NCI-H510A treated with DMSO at 0.1 percent for 48 hours (cell line): Measurements from ENCODE around the gene CACNG6.
"Not testable (repeated sequence)": the region's sequence is repeated elsewhere in the genome, so short reads cannot be mapped to it uniquely, and the experiment has no call there.

Experiments used
- DNase-seq: peaks from one replicate; lab custom pipeline; 2025; lab: John Stamatoyannopoulos, UW

CACNG6 gene

DNA sequence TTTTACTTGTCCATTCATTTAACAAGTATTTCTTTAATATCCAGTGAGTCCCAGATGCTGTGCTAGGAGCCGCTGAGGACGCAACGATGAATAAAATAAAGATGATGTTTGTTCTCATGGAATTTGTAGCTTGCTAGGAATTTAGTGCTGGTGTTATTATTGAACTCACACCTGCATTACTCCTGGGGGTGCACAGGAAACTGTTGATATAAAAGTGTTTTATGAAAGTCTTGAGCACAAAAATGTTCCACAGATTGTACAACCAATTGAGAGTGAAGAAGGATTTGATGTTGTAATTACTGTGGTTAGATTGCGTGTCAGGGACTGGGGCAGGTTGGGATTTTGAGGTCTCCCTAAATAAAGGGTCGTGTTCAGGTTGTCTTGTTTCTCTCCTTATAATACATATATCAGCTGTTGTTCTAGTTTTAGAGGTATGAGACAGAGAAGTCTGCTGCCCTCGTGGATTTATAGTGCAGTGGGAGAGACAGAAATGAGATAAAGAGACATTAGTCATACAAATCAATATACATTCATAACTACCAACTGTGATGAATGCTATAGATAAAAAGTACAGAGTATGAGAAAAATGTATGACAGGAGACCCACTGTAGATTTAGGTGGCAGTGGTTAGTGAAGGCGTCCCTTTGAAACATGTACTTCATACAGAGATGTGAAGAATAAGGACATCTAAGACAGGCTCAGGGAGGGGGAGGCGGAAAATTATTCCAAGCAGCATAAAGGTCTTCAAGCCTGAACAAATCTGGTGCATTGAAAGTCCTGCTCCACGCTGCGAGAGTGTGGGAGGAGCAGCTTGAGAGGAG is 11.3 kb downstream of the CACNG6 start:
- no peak for DNase-seq

DNA sequence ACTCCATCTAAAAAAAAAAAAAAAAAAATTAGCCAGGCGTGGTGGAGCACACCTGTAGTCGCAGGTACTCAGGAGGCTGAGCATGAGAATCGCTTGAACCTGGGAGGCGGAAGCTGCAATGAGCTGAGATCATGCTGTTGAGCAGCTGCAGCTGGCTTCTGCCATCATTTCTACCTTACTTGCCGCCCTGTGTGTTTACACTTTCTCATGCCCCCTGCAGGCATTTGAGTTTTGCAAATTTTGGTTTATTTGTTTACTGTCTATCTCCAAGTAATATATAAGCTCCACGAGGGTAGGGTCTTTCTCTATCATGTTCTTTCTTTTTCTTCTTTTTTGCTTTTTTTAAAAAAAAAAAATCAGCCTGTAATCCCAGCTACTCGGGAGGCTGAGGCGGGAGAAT is 18.0 kb downstream of the CACNG6 start:
- DNase-seq: no peak

DNA sequence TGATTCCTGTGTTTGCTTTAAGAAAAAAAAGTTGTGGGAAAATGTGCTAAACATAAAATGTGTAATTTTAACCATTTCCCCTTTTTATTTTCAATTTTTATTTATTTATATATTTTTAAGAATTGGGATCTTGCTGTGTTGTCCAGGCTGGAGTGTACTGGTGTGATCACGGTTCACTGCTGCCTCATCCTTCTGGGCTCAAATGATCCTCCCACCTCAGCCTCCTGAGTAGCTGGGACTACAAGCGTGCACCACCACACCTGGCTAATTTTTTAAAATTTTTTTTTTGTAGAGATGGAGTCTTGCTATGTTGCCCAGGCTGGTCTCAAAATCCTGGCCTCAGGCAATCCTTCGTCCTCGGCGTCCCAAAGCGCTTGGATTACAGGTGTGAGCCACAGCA is 19.0 kb downstream of the CACNG6 start:
- no peak for DNase-seq

DNA sequence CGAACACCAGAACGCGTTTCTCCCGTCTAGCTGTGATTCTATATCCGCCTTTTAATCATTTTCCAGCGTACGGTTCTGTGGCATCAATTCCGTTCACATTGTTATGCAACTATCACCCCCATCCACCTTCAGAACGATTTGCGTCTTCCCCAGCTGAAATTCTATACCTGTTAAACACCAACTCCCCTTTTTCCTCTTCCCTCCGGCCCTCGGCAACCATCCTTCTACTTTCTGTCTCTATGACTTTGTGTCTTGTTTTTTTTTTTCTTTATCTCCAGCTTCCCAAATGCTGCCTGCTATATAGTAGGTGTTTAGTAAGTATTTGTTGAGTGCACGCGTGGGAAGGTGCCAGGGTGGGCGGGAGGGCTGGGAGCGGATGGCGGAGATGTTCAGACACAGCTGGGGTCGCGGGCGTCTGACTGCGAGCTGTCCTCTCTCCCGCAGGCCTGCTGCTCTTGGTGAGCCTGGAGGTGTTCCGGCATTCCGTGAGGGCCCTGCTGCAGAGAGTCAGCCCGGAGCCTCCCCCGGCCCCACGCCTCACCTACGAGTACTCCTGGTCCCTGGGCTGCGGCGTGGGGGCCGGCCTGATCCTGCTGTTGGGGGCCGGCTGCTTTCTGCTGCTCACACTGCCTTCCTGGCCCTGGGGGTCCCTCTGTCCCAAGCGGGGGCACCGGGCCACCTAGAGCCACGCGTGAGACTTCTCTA is 20.2 kb downstream of the CACNG6 start:
- DNase-seq: no peak

DNA sequence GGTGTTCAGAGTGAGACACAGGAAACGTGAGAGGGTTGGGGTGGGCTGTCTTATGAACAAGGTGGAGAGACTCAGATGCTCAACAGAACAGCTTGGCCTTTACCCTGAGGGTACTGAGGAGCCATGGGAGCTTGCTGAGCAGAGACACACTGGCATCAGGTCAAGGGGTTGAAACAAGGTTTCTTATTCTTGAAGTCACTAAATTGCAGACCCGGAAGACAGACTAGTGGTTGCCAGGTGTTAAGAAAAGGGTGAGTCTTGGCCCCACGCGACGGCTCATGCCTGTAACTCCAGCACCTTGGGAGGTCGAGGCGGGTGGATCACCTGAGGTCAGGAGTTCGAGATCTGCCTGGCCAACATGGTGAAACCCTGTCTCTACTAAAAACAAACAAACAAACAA is 22.4 kb downstream of the CACNG6 start:
- DNase-seq: no peak

DNA sequence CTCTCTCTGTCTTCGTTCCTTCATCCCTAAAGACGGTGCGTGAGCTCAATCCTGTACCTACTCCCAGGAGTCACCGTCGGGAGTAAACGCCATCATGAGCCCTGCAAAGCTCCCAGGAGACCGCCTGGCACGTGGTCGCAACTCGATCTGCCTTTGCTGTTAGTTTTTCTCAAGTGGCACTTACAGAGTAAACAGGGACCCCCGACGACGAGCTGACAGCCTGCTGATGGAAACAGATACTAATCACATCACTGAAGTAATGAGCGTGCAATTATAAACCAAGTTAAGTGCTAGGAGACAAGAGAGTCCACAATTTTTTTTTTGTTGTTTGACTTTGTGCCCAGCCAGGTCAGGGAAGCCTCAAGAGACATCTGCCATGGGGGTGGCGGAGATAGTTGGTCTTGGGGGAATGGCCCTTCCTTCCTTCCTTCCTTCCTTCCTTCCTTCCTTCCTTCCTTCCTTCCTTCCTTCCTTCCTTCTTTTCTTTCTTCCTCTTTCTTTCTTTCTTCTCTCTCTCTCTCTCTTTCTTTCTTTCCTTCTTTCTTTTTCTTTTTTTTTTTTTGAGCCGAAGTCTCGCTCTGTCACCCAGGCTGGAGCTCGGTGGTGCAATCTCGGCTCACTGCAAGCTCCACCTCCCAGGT is 23.6 kb downstream of the CACNG6 start:
- DNase-seq: no peak

DNA sequence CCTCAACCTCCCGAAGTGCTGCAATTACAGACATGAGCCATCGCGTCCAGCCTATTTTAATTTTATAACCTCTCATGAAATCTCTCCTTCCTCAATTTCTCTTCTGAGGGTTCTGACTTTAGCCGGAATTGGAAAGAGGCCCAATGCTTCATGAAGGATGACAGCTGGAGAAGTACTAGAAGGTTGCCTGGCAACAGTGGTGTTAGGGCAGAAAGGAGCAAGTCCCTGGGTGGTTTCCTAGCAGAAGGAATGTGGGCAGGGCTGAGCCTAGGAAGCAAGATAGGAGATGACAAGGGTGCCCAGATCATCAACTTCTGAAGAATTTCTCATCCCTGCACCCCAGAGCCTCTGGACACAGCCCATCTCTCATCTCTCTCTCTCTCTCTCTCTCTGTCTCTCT is 25.8 kb downstream of the CACNG6 start:
- DNase-seq: no peak

DNA sequence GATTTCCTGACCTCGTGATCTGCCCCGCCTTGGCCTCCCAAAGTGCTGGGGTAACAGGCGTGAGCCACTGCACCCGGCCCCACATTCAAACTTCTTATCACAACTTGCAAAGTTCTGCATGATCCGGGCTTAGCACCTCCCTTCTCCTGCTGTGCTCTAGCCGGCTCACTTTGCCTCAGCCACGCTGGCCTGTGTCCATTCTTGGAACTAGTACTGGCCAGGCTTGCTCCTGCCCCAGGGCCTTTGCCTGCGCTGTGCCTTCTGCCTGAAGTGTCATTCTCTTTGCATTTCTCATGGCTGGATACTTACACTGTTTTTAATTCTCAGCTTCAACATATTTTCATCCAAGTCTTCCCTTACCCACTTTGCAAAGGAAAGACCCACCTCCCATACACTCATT is 29.9 kb downstream of the CACNG6 start:
- DNase-seq: no peak

DNA sequence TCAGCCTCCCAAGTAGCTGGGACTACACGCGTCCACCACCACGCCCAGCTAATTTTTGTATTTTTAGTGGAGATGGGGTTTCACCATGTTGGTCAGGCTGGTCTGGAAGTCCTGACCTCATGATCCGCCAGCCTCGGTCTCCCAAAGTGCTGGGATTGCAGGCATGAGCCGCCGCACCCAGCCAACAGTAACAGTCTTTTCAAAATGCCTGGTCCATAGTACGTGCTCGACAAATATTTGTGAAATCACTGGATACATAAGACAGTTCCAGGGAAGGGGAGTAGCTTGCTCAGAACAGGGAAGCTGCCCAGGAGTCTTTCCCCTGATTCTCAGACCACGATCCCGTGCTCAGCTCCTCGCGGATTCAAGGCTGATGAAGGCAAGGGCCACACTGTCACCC is 30.5 kb downstream of the CACNG6 start:
- no peak for DNase-seq

DNA sequence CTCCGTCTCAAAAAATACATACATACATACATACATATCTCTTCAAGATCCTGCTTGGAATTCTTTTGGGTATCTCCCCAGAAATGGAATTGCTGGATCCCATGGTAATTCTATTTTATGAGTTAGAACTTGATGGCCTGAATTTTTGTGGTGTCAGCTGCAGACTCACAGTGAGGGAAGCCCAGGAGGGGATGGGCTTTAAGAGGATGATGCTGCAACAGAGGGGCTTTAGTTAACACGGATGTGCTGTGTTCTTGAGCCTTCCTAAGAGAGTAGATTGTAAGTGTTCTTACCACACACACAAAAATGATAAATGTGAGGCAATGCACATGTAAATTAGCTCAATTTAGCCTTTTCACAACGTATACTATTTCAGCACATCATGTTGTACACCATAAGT is 31.8 kb downstream of the CACNG6 start:
- DNase-seq: no peak

DNA sequence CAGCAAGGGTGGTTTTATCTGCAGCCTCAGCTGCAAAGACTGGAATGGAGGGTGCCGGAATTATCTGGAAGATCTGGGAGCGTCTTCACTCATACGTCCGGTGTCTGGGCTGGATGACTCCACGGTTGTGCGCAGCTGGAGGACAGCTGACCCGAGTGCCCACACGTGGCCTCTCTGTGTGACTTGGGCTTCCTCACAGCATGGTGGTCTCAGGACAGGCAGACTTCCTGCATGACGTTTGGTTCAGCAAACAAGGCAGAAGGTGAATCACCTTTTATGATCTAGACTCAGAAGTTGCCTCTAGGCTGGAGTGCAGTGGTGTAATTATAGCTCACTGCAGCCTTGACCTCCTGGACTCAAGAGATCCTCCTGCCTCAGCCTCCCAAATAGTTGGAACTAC is 33.2 kb downstream of the CACNG6 start:
- no peak for DNase-seq

DNA sequence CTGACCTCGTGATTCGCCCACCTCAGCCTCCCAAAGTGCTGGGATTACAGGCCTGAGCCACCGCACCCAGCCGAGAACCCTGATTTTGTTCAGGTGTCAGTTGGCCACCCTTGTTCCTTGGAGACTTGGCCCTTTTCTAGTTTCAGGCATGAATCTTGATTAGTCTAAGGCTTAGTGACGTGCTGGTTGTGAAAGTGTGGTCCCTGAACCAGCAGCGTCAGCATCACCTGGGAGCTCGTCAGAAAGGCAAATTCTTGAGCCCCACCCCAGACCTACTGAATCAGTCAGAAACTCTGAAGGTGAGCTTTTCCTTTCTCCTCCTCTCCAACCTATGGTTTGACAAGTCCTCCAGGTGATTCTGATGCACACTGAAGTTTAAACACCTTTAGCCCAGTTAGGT is 35.2 kb downstream of the CACNG6 start:
- DNase-seq: no peak

DNA sequence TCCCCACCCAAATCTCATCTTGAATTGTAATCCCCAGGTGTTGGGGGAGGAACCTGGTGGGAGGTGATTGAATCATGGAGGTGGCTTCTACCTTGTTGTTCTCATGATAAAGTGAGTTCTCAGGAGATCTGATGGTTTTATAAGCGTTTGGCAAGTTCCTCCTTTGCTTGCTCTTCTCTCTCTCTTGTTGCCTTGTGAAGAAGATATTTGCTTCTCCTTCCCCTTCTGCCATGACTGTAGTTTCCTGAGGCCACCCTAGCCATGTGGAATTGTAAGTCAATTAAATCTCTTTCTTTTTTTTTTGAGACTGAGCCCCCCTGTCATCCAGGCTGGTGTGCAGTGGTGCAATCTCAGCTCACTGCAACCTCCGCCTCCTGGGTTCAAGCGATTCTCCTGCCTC is 37.9 kb downstream of the CACNG6 start:
- DNase-seq: no peak

DNA sequence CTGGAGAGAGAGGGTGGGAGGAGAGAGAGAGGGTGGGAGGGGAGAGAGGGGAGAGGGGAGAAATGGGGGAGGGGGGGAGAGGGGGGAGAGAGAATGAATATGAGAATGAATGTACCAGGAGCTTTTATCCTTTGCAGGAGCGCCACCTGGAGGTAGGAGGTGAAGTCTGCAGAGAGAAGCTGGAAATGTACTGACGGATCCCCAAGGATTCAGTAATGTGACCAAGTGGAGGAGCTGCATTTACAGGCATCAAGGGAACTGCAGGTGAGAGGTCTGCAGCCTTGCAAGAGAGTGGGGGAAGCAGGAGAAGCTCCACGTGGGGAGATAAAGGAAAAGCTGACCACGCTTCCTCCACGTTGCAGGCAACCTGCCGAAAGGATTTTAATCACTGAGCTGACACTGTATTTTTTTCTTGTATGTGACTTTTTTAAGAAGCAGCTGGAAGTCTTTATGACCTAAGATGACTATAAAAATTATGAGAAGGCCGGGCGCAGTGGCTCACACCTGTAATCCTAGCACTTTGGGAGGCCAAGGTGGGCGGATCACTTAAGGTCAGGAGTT is 38.6 kb downstream of the CACNG6 start:
- DNase-seq: no peak

DNA sequence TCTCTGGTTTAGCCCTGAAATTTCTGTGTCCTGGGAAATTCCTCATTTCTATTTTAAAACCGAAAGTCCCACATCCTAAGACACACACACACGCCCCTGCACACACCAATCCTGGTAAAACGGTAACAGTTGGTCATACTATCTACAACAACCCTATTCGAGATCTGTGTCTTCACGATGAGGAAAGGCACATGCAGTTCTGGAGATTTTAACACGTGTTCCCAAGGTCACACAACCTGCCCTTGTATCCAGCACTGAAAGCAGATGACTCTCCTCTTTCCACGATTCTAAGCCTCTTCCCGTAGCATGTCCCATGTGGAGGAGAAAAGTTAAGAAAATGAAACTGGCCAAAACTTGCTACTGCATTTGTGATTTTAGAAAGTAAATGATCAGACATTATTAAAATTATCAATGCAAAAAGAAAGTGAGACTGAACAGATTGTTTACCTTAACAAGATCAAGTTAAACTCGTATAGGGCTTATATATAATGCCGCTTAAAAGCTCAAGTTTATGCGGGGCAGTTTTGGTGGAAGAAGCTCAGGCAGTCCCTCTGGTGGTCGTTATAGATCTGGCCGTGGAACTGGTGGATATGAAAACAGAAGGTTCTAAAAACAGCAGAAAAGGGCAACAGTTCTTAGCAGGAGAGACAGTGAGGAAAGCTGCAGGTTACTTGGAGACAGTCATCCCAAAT is 39.6 kb downstream of the CACNG6 start:
- no peak for DNase-seq

DNA sequence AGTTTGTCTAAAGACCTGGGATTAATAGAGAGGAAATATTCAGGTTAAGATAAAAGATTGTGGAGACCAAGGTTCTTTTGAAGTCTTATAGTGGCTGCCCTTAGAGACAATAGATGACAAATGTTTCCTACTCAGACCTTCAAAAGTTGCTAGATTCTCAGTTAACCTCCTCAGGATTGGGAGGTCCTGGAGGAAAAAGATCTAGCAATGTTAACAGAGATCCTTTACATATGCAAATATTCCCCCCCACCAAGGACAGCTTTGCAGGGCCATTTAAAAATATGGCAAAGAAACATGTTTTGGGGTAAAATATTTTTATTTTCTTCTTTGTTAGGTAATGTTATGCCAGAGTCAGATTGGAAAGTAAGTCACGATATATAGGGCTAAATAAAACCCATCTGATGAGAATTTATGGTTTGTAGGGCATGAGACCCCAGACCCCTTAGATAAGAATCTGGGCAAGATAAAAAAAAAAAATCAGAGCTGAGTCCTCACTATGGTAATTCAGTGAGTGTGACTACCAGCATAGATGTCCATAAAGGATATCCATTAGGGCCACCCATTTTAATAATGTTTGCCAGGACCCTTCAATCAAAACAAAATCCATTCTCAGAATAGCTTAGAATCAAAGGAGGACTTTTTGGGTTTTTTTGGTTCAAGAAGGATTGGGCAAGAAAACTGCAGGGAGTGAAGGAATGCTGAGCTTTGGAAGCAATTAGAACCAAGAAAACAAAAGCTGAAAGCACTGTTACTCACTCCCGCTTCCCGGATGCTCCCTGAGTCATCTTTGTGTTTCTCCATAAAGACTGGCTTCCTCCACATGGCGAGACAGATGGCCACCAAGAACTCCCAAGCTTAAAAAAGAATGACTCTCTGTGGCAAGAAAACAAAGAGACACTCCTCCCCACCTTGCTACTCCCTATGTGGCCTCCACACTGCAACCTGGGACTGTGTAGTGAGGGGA is 44.1 kb downstream of the CACNG6 start:
- DNase-seq: no peak

DNA sequence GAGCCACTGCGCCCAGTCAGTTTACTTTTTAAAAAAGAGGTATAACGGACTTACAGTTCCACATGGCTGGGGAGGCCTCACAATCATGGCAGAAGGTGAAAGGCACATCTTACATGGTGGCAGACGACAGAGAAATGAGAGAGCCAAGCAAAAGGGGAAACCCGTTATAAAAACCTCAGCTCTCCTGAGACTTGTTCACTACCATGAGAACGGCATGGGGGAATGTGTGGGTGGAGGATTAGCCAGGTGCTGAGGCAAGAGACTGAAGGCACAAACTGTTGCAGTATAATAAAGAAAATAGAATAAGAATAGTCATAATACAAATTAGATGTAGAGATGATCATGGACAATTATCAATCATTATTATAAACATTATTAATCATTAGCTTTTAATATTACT is 45.1 kb downstream of the CACNG6 start:
- DNase-seq: not testable (repeated sequence)

DNA sequence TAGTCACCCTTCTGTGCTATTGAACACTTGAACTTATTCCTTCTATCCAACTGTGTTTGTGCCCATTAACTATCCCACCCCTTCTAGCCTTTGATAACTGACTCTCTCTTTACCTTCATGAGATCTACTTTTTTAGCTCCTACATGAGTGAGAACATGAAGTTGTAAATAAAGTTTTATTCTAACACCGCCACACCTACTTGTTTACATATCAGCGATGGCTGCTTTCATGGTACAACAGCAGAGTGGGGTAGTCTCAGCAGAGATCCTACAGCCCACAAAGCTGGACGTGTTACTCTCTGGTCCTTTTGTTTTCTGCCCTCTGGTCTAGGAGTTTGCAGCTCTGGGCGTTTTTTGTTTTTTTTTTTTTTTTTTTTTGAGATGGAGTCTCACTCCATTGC is 48.6 kb downstream of the CACNG6 start:
- DNase-seq: no peak

DNA sequence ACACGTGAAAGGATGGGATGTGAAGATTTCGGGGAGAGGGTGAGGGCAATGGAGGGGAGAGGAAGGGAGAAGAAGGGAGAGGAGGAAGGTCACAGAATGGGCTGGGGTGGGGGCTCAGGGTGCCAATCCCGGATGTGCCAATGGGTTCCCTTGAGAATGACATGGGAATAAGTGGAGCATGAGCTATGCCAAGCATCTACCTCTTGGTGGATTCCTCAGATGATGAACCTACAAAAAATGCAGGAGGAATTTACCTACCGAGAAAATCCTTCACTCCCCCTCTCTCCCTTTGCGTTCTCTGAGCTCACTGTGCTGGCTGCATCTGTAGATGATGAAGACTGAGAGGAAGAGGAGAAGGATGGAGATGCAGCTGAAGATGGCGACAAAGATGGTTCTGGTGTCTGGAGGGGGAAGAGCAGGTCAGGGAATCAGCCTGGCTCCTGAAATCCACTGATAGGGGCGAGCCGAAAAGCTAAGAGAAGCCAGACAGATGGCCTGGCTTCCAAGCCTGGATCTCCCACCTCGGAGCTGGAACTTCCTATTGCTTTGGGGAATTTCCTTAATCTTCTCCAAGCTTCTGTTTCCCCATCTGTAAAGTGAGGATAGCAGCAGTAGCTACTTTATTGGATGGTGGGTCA is 50.7 kb downstream of the CACNG6 start:
- no peak for DNase-seq

DNA sequence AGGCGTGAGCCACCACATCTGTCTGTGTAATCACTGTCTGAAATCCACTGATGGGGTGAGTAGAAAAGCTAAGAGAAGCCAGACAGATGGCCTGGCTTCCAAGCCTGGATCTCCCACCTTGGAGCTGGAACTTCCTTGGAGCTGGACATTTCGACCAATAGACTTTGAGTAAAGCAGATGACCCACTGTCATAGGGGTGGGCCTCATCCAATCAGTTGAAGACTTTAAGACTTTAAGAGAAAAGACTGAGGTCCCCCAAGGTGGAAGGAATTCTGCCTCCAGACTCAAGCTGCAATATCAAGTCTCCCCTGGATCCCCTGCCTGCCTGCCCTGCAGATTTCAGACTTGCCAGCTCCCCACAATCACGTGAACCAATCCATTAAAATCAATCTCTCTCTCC is 51.6 kb downstream of the CACNG6 start:
- no peak for DNase-seq

DNA sequence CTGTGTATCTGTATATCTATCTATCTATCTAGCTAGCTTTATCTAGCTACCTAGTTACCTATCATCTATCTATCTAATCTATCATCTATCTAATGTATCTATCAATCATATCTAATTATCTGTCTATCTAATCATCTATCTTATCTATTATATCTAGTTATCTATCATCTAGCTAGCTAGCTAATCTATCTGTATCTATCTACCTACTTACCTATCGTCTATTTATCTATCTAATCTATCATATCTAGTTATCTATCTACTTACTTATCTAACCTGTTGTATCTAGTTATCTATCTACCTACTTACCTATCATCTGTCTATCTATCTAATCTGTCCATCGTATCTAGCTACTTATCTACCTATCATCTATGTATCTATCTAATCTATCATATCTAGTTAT is 54.3 kb downstream of the CACNG6 start:
- DNase-seq: no peak
